Lower leg skin (tissue), 4 donors: ENCODE measurements around the gene KCNG4. TPM values are rescaled to one million over a fixed set of nuclear protein-coding genes. Genes with fewer than 3 reads are reported as not detected.

ENCODE experiments used
- DNase-seq, 2 donors: peaks; one replicate each; pipeline ENCODE4 v3.0.0-alpha.2; 2019; ENCODE audit warnings: low spot score in 2 of 2
- H3K4me3 ChIP-seq: fragments of 200-600 bp; sonication (generic); 2 replicates; pipeline ENCODE4 v1.5.1; 2017; ENCODE audit warnings: mild to moderate bottlenecking, low read depth; ENCODE audit not compliant: poor library complexity, severe bottlenecking
- CTCF ChIP-seq, 3 donors: fragments of 450-650 bp; IDR thresholded peaks; one replicate each; pipeline ENCODE4 v1.5.1; 2016; ENCODE audit warnings: antibody characterized with exemption in 3 of 3, mild to moderate bottlenecking in 3 of 3, moderate library complexity in 2 of 3
- POLR2A ChIP-seq, 2 donors: fragments of 450-650 bp; IDR thresholded peaks; one replicate each; pipeline ENCODE4 v1.6.1; 2016 to 2017; ENCODE audit warnings: antibody characterized with exemption in 2 of 2, mild to moderate bottlenecking in 1 of 2, moderate library complexity in 1 of 2
- WGBS, 2 donors: methylation state at CpG; one replicate each; pipeline ENCODE4 v1.1.5; 2018; 5-methylcytosine and 5-hydroxymethylcytosine counted together
- intact Hi-C: fragments of 100-400 bp; cut with DNase I; formaldehyde crosslinking; loops from one replicate; pipeline ENCODE4 v1.15.0; 2023; ENCODE audit warnings: low total_unique reads
- total RNA-seq, 4 donors: library from RNA; depleted of rRNA; stranded (reverse); fragments of >200 nt; gene quantifications; one replicate each; pipeline ENCODE4 v1.1.0, GENCODE V29; 2016

Gene KCNG4
- total RNA-seq, 4 donors from 2014 or later: not detected

DNA sequence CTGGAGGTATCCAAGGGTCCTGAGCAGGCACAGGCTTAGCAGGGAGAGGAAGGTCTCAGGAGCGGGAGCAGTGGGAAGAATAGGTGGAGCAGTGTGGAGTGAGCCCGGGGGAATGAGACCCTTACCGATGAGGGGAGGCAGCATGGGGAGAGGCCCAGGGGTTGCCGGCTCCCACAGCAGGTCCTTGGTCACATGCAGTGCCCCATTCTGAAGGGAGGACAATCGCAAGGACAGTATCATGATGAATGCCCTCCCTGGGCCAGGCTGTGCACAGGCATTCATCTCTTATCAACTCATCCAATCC lies 56.3 kb downstream of the KCNG4 start:
- H3K4me3 ChIP-seq: no peak overlapping the region
- intact Hi-C loops: loop anchor here (10.0 kb wide), 1 partner anchor 359 kb away; no protein-coding TSS in a partner anchor
- 96 to 98% methylated on average over 5 of the region's 5 CpGs for WGBS, 2 donors
- TF ChIP-seq CTCF (IDR thresholded peaks at IDR 0.05): no peak
- no peak for TF ChIP-seq POLR2A (IDR thresholded peaks at IDR 0.05)
- DNase-seq: no peak

DNA sequence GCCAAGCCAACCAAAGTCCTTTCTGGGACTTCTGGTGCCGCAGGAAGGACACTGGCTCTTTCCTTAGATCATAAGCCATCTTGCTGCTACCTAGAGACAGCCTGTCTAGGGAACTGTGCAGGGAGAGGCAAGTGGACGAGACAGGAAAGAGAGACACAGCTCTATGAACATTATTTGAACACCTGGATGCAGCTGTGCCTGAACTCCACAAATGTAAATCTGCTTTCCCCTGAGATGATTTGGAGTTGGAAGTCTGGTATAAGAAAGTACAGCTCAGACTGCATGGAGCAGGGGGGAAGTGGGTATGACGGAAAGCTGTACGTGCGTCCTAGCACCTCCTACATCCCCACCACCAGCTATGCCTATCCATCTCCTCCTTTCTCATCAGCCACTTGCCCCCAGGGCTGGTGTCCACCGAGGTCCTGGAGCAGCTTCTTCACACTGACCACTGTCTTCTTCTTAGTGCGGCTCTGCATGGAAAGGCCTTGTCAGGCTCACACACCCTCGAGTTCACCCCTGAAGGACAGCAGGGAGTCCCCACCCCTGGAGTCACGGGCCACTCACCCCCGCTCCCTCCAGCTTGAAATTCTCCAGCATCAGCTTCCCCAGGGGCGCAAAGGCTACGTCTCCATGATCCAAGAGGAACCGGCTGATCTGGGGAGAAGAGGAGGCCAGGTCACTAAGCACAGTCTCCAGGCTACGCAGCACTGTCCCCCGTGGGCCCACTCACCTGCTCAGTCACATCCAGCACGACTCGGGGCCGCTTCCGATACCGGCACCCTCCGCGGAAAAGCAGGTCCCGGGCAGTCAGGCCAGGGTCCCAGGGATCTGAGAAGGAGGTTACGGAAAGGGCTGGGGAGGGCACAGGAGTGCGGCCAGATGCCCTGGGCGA lies 56.9 kb downstream of the KCNG4 start:
- 95 to 98% methylated on average over 26 of the region's 26 CpGs for whole genome bisulfite sequencing, 2 donors
- DNase-seq: no peak
- TF ChIP-seq POLR2A (IDR thresholded peaks at IDR 0.05) (no peak), CTCF (IDR thresholded peaks at IDR 0.05) (no peak)
- H3K4me3 ChIP-seq: no peak overlapping the region
- intact Hi-C loops: loop anchor here (10.0 kb wide), 1 partner anchor 358 kb away; no protein-coding TSS in a partner anchor

GRCh38 chr16:84182104-84182503 lies 57.7 kb downstream of the KCNG4 start:
- no peak overlapping the region for H3K4me3 ChIP-seq
- TF ChIP-seq POLR2A (IDR thresholded peaks at IDR 0.05) (no peak), CTCF (IDR thresholded peaks at IDR 0.05) (no peak)
- WGBS, 2 donors: 94 to 96% methylated on average over 12 to 16 of the region's 18 CpGs
- no peak for DNase-seq
- intact Hi-C loops: loop anchor here (10.0 kb wide), 1 partner anchor 357 kb away; no protein-coding TSS in a partner anchor

DNA sequence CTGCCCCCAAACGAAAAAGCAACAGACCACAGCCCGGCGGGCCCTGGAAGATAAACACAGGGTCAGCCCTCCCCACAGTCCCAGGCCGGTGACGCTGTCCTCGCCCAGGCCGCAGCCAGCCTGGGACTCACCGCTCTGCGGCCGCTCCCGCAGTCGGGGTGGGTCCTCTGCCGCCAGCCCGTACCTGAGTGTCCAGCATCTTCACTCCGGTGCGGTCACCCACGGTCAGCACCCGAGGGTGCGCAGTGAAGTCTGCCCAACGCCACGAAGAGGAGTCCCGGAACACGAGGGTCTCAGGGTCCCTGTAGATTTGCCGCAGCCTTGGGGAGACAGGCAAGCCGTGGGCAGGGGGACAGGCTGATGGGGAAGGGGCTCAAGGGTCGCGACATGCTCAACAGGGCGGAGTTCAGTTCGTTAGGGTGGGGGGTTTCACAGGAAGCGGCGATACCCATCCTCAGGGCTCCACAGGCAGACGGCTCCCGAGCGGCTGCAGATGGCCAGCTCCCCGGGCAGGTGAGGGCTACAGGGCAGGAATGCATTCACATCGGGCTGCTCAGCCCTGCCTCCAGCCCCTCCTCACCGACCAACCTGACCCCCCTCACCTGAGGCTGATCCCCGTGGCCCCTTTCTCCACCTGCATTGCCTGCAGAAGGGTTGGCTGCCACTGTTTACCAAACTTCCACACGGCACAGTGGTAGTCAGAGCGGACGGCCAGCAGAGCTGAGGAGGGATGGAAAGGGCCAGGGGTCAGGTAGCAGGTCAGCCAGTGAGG lies 58.5 kb downstream of the KCNG4 start:
- H3K4me3 ChIP-seq: no peak overlapping the region
- DNase-seq: no peak
- 91 to 93% methylated on average over 33 to 41 of the region's 41 CpGs for WGBS, 2 donors
- intact Hi-C loops: loop anchor here (10.0 kb wide), 1 partner anchor 357 kb away; no protein-coding TSS in a partner anchor
- TF ChIP-seq CTCF (IDR thresholded peaks at IDR 0.05) (no peak), POLR2A (IDR thresholded peaks at IDR 0.05) (no peak)

GRCh38 chr16:84180519-84181140 lies 59.2 kb downstream of the KCNG4 start:
- DNase-seq: no peak
- WGBS, 2 donors: 69 to 70% methylated on average over 17 to 19 of the region's 21 CpGs
- H3K4me3 ChIP-seq: no peak overlapping the region
- intact Hi-C loops: loop anchor here (10.0 kb wide), 1 partner anchor 356 kb away; no protein-coding TSS in a partner anchor
- TF ChIP-seq CTCF (IDR thresholded peaks at IDR 0.05): no peak
- no peak for TF ChIP-seq POLR2A (IDR thresholded peaks at IDR 0.05)
